NCI-H69 (cell line): ENCODE results near the gene HDAC10.
"Not testable (repeated sequence)": the region's sequence is repeated elsewhere in the genome, so short reads cannot be mapped to it uniquely, and the experiment has no call there.

Experiments
- DNase-seq: peaks from one replicate; lab custom pipeline; 2025; lab: John Stamatoyannopoulos, UW

Gene HDAC10

DNA sequence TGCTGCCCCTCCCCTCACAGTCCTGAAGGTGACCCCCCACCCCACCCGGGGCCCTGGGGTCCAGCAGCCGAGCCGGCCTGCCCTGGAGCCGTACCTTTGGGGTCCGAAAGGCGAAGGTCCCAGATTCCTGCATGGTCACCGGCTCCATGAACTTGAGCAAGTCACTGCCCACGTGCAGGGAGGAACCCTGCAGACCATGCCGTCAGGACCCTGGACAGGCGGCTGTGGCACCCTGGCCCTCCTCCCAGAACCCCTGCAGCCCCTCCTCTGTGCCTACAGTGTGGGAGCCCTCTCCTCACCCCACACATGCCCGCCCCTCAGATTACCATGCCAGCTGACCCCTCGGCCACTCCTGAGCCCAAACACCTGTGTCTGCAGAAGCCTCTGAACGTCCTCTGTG lies 33.4 kb upstream of the HDAC10 start:
- no peak for DNase-seq

DNA sequence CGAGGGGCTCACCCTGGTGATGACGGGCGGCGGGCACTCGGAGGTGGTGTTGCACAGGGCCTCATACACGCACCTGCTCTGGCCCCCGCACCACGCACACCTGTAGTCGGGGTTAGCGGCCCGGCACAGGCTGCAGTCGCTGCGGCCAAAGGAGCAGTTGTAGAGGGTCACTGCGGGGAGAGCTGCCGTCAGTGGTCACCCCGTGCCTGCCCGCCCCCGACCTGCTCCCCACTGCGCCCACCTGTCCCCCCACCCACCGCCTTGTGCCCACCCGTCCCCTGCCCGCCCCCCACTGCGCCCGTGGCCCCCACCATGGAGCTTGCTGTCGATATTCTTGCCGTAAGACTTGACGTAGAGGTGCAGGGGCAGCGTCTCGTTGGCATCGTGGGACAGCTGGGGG lies 32.8 kb upstream of the HDAC10 start:
- no peak for DNase-seq

DNA sequence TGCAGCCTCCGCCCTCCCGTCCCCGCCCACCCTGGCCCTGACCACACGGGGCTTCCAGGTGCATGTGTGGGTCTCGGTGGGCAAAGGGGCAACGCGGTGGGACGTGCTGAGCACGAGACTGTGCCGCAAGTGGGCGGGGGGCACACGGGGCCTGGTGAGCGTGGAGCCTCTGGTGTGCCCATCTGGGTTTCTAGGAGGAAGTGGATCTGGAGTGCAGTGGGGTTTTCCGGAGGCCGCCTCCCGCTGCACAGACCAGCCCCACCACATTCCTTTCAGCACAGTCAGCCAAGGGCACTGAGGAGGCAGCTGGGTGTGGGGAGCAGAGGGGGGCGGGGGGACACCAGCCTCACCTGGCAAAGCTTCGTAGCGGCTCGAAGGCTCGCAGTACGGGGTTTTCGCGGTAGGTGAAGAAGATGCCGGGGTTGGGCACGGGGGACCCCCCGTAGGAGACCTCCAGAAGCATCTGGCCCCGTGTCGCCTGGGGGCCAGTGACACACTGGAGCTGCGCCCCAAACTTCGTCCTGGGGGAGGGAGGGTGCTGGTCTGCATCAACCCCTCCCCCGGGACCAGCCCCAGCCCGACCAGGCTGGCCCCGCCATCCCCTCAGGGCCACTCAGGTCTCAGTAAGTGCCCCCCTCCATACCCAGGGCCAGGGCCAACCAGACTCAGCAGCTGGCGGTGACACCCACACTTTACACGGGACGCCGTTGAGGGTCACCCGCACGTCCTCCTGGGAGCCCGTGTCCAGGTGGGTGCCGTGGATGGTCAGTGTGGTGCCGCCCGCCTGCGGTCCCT lies 31.5 kb upstream of the HDAC10 start:
- no peak for DNase-seq

DNA sequence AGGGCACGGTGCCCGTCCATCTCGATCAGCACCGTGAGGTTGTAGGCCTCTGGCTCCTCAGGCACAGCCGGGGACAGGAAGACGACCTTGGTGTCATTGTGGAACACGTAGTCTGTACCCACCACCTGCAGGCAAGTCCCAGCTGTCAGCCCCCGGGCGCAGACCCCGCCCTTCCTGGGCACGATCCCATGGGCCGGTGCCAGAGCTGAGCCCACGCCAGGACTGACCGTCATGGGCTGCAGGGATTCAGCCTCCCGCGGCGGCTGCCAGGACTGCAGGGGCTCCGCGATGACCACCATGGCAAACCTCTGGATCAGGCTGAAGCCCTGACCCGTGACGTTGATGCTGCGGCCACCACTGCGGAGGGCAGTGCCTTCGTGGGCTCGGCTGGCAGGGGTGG lies 30.9 kb upstream of the HDAC10 start:
- no peak for DNase-seq

DNA sequence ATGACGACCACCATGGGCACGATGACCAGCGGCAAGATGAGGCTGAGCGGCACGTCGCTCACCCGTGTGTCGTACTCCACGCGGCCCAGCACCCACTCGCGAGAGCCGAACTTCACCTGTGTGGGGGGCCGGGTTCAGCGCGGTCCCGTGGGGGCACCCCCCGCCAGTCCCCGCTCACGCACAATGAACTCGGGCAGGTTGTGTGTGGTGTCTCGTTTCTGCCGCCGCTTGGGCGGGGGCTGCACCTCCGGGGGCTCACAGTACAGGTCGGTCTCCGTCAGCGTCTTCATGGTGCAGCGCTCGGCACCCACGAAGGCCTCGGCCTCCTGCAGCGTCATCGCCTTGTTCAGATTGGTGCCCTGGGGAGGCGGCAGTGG lies 30.3 kb upstream of the HDAC10 start:
- no peak for DNase-seq

DNA sequence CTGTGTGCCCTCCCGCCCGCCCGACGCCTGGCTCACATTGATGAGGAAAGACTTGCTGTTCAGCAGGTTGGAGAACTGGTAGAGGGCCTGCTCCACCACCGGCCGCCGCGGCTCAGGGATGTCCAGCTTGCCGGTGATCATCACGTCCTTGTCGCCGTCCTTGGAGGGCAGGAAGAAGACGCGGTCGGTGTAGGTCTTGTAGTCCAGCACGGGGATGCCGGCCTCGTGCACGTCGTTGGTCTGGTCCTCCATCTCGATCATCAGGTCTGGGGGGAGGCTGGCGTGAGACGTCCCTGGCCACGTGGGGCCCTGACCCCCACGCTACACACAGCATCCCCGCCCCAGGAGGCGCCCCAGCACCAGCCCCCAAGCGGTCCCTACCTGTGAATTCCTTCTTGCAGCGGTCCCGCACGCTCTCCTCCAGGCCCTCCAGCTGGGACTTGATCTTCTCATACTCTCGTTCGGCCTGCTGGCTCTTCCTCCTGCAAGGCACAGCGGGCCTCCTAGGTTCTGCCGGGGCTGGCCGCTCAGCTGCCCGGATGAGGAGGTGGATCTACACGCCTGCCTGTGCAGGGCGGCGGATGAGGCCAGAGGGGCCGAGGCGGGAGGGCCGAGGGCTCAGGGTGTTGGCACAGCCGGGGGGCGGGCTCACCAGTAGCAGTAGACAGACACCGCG lies 29.8 kb upstream of the HDAC10 start:
- no peak for DNase-seq

DNA sequence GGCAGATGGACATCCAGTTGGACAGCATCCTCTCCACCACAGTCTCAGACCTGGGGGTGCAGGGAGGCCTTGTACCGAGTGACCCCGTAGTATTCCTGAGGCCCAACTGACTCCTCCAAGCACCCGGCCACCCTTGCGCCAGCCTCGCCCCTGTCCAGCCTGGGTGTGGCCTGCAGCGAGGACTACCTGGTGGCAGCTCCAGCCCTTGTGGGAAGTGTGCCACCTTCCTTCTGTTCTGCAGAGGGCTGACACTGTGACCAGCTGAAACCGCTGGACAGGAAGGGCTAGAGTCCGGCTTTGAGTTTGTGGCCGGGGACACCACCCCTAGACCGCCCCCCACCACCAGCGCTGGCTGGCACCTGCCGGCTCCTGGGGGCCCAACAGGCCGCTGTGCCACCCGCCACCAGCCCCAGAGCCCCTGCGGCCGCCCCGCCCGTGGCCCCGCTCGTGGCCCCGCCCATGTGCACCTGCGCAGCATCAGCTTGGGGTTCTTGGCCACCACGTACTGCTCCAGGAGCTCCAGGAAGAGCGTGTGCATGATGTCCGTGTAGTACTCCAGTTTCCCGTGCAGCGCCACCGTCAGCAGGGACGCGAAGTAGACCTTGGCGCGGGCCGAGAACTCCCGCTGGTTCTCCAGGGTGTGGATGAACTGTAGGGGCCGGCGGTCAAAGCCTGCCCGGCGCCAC lies 29.1 kb upstream of the HDAC10 start:
- no peak for DNase-seq

DNA sequence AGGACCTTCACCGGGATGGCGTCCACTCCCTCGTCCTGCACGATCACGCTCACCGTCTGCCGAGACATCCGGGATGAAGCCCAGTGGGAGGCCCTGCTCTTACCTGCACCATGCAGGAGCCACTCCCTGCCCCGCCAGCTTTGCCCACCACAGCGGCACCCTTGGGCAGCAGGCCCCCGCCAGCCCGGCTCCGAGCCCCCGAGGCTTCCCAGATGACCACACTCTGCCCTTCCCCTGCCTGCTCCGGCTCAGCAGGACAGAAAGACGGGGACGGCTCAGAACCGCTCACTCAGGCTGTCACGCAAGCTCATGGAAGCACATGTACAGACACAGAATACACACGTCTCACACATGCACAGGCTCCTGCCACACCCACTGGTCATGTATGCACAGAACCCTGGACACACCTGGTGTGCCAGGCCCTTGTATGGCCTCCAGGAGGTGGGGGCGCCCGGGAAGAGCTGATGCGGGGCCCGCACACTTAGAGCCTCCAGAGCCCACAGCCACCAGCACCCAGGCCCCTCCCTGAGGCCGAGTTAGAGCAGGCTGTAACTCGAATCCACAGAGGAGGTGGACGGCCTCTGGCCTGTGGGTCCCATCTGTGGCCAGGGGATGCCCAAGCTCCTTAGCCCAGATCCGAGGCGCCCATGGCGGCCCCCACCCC lies 28.0 kb upstream of the HDAC10 start:
- no peak for DNase-seq

DNA sequence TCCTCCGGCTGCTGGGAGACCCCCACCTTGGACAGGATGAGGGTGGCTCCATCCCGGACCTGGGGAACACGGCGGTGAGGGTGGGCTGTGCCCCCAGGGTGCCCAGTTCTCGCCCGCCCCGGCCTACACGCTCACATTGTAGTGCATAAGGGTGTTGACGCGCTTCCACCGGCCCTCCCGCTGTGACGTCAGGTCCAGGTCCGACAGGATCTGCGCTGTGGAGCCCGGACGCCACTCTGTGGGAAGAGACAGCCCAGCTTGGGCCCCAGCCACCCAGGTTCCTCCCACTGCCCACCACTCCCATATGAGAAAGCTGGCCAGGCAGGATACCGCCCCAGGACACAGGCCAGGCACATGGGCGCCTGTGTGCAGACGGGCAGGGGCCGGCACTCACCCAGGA lies 27.4 kb upstream of the HDAC10 start:
- no peak for DNase-seq

DNA sequence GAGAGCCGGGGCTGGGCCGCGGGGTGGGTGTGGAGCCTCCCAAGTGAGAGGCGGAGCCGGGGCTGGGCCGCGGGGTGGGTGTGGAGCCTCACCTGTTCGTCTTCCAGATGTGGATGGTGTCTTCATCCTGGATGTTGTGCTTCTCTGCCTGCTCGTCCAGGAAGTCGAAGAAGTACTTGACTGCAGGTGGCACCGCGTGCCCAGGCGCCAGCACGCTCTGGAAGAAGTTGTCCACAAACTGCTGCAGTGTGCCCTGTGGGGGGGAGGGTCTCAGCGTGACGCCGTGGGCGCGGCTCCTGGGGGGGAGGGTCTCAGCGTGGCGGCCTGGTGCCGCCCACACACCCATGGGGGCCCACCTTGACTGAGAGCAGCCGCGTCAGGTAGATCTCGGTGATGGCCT lies 26.7 kb upstream of the HDAC10 start:
- peak; percentile 18 for DNase-seq

DNA sequence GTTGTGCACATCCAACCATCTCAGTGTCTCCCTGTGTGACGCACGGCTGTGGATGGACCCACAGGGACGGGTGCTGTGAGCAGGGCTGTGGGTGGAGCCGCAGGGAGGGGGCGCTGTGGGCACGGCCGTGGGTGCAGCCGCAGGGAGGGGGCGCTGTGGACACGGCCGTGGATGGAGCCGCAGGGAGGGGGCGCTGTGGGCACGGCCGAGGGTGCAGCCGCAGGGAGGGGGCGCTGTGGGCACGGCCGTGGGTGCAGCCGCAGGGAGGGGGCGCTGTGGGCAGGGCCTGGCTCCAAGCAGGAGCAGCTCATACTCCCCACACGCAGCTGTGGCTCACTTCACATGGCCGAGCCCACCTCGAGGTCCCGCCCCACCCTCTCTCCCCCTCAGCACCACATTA lies 25.1 kb upstream of the HDAC10 start:
- peak; percentile 82 for DNase-seq

DNA sequence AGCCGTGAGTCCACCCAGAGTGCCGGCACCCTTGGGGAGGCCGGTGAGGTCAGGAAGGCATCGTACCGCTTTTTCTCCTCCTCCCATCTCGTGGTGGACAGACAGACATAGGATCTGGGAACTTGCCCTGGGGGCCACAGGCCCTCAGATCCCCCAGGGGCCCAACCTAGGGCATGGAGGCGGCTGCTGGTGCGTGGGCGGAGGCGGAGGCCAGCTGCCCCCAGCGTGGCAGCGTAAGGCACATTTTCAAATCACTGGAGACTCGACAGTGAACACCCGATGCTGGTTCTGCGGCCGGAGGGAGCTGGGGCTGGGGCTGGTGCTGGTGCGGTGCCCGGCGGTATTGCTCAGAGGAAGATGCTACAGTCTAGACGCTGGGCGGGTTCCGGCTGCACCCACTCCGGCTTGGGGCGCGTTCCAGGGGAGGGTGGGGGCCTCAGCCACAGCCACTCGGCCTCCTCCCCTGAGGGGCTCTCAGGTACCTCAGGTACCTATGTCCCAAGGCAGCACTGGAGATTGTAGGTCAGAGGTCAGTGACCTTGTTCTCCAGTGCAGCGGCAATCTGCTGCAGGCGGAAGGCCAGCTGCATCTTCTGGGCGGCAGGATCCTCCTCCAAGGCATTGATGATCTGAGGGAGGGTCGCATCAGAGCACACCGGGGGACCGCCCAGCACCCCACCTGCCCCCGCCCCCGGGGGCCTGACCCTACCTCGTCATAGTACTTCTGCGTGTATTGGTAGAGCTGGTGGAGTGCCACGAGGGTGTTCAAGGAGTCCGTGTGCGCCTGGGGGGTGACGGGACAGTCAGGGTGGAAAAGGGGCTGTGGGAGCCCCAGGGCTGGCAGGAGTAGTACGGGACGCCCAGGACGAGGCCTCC lies 24.4 kb upstream of the HDAC10 start:
- DNase-seq: no peak

DNA sequence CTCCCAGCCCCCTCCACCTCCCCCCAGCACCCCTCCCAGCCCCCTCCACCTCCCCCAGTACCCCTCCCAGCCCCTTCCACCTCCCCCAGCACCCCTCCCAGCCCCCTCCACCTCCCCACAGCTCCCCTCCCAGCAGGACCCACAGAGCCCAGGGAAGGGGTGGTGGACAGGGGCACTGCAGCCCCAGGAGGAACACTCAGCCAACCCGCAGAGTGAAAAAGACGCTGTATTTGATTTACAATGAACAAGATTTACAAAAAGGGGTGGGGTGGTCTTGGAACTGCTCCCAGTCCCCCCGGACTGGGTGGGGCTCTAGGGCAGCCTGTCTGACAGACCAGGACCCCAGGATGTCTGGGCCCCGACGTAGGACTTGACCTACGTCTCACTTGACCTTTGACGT lies 23.7 kb upstream of the HDAC10 start:
- no peak for DNase-seq

DNA sequence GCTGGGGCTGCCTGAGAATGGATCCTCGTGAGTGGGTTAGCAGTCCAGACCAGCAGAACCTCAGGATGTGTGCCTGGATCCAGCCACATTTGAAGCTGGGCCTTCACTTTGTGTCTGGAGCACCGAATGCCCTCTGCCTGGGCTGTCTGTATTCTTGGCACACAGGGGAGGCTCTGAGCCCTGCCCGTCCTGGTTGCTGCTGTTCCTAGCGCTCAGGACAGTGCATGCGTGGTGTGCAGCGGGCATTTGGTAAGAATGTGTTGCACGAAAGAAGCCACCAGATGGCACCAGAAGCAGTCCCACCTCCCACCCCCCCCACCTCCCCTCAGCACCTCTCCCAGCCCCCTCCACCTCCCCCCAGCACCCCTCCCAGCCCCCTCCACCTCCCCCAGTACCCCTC lies 23.2 kb upstream of the HDAC10 start:
- DNase-seq: peak; percentile 61

DNA sequence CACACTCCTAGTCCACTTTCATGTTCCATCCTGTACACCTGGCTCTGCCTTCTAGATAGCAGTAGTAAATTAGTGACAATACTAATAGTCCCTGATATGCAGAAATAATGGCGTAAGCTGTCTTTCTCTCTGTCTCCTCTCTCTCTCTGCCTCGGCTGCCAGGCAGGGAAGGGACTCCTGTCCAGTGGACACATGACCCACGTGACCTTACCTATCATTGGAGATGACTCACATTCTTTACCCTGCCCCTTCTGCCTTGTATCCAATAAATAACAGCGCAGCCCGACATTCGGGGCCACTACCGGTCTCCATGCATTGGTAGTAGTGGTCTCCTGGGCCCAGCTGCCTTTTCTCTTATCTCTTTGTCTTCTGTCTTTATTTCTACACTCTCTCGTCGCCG lies 22.7 kb upstream of the HDAC10 start:
- DNase-seq: not testable (repeated sequence)

DNA sequence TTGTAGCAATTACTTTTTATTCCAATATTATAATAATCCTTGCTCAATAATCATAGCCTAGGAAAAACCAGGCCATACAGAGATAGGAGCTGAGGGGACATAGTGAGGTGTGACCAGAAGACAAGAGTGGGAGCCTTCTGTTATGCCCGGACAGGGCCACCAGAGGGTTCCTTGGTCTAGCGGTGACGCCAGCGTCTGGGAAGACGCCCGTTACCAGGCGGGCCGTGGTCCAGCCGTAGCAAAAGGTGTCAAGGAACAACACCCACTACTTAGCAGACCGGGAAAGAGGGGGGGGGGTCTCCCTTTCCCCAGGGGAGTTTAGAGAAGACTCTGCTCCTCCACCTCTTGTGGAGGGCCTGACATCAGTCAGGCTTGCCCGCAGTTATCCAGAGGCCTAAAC lies 22.3 kb upstream of the HDAC10 start:
- DNase-seq: not testable (repeated sequence)

DNA sequence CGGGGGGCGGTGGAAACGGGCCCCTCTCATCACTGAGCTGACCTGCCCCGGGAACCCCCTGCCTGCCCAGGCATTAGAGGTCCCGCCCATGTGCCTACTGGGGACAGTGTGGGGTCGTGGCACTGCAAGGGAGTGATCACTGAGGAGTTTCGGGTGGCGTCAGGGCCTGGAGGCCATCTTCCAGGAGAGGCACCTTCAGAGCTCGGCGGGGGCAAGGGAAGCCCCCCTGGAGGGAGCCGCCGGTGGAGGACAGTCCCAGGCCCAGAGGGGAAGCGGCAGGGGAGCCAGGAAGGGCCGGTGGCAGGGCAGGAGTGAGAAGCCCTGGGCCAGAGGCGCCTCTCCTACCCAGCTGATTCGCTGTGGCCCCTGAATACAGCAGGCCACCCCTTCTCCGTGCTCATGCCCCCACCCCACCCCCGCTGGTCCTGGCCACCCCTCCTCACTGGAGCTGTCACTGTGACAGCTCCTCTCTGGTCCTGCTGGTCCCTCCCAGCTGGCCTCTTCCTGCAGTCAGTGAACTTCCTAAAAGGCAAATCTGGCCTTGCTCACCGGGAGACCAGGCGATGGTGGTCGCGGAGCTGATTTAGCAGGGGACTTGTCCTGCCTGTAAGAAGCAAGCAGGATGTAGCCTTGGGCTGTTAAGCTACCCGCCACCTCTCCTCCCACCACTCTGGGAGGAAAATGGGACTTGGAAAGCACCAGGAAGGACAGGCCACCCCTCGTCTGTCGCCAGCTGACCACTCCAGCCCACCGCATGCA lies 21.2 kb upstream of the HDAC10 start:
- DNase-seq: peak; percentile 62

DNA sequence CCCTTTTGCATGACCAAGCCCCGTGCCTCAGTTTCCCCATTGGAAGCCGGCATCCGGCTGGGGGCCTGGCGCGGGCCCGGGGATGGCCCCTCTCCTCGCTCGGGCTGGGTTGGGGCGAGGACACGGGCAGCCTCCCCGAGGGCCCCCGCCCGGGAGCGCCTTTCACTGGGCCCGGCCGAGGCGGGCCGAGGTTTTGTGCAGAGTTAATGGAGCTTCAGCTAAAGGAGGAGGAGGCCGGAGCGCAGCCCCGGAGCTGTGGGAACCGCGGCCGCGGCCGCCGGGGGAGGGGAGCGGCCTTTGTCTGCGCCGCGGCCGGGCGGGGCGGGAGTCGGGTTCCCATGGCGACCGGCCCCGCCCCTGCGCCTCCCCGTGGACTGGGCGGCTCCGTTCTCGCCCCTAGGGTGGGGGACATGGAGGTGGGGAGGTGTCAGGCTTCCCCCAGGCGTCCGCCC lies 20.5 kb upstream of the HDAC10 start:
- DNase-seq: peak; percentile 96

DNA sequence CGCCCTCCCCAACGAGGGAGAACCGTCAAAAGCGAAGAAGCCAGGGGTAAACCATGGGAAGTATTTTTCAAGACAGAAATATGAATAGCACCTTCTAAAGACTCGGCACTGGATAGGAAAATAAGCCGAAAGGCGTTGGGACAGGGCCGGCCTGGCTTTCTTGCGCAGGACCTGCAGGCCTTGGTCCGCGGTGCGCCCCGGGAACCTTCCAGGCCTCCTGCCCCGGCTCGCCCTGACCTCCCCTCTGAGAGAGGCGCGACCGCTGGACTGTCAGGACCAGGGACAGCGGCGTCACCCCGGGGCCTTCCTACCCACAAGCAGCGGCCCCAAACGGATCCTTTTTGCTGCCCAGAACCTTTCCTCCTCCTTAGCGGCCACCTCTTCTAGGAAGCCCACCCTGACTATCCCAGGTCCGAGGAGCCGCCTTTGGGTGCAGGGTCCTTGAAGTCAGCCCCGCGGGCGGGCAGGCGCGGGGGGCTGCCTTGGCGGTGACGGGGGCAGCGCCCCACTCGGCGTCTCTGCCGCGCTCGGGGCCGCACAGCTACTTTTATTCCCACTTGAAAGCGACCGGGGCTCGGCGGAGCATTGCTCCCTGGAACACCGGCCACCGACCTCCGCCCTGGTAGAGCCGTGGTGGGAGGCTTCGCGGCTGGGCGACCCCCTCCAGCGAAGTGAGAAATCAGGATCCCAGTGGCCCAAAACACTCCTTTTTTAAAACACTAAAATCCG lies 19.8 kb upstream of the HDAC10 start:
- DNase-seq: peak; percentile 75
